HepG2 (cell line): ENCODE results near the gene RBM3. TPM values are rescaled to one million over a fixed set of nuclear protein-coding genes. Genes with fewer than 3 reads are reported as not detected.

Experiments
- GATAD2A ChIP-seq: IDR thresholded peaks from 2 replicates; pipeline ENCODE4 v1.6.1; 2016
- HNF4A ChIP-seq: sonication (generic); formaldehyde crosslinking; IDR thresholded peaks from 2 replicates; pipeline ENCODE4 v1.4.0; 2020; ENCODE audit warnings: missing genetic modification reagents
- KAT2B ChIP-seq: fragments of 150-350 bp; IDR thresholded peaks from 2 replicates; pipeline ENCODE4 v1.6.1; 2014; ENCODE audit warnings: low read depth, low read length, borderline replicate concordance
- MED1 ChIP-seq: sonication (generic); formaldehyde crosslinking; IDR thresholded peaks from 2 replicates; pipeline ENCODE4 v1.4.0; 2020; ENCODE audit warnings: missing genetic modification reagents
- MXI1 ChIP-seq: IDR thresholded peaks from 3 replicates; pipeline ENCODE4 v1.6.1; 2012; ENCODE audit warnings: low read depth, low read length, inconsistent platforms, borderline replicate concordance
- MZF1 ChIP-seq: sonication (generic); formaldehyde crosslinking; IDR thresholded peaks from 2 replicates; pipeline ENCODE4 v1.8.1; 2023; ENCODE audit warnings: mild to moderate bottlenecking, missing genetic modification reagents, borderline replicate concordance
- POLR2AphosphoS5 ChIP-seq: IDR thresholded peaks from 2 replicates; pipeline ENCODE4 v1.6.1; 2012; ENCODE audit warnings: low read depth, low read length
- RBM22 ChIP-seq: fragments of 200-400 bp; formaldehyde crosslinking; optimal IDR thresholded peaks from 2 replicates; pipeline ENCODE3; 2017; ENCODE audit warnings: mild to moderate bottlenecking, low read length, moderate library complexity
- U2AF1 ChIP-seq: fragments of 200-400 bp; formaldehyde crosslinking; optimal IDR thresholded peaks from 2 replicates; pipeline ENCODE3; 2017; ENCODE audit warnings: mild to moderate bottlenecking, low read depth, low read length
- ZFX ChIP-seq: sonication (generic); formaldehyde crosslinking; IDR thresholded peaks from 2 replicates; pipeline ENCODE4 v1.4.0; 2020; ENCODE audit warnings: mild to moderate bottlenecking, low read depth, missing genetic modification reagents, moderate library complexity
- ZFYVE20 ChIP-seq: sonication (generic); formaldehyde crosslinking; IDR thresholded peaks from 2 replicates; pipeline ENCODE4 v1.8.0; 2023; ENCODE audit warnings: low read depth, mild to moderate bottlenecking, moderate library complexity, missing genetic modification reagents, borderline replicate concordance
- ZNF496 ChIP-seq: sonication (generic); formaldehyde crosslinking; IDR thresholded peaks from 2 replicates; pipeline ENCODE4 v1.8.1; 2023; ENCODE audit warnings: mild to moderate bottlenecking, moderate library complexity, missing genetic modification reagents; ENCODE audit not compliant: insufficient replicate concordance
- ZNF749 ChIP-seq: sonication (generic); formaldehyde crosslinking; IDR thresholded peaks from 2 replicates; pipeline ENCODE4 v1.8.0; 2022; ENCODE audit warnings: mild to moderate bottlenecking, missing genetic modification reagents, moderate library complexity, borderline replicate concordance
- ZNF850 ChIP-seq: sonication (generic); formaldehyde crosslinking; conservative IDR thresholded peaks from 2 replicates; pipeline ENCODE4 v1.9.0; 2021; ENCODE audit warnings: mild to moderate bottlenecking, missing genetic modification reagents
- polyA plus RNA-seq, 8 experiments: library from polyadenylated mRNA; depleted of rRNA in 3 of 8; stranded (reverse) in 7 of 8; unstranded in 1 of 8; fragments of >200 nt; fragmentation: Illumina TruSeq in 4 of 8; extraction: Trizol in 4 of 8; gene quantifications; 2 replicates each; pipeline versions ENCODE4 v1.2.1 to v1.2.3, GENCODE V29; 2011 to 2016; ENCODE audit warnings: low read depth in 4 of 8, missing spikeins in 1 of 8, mixed read lengths in 1 of 8; ENCODE audit not compliant: insufficient read depth in 1 of 8
- total RNA-seq, 5 experiments: library from RNA; depleted of rRNA; stranded (reverse); fragments of >200 nt; fragmentation: Illumina TruSeq; extraction: Trizol; gene quantifications; 2 replicates each; pipeline ENCODE4 v1.2.3, GENCODE V29; 2016; ENCODE audit warnings: low read depth in 1 of 5
- TF ChIP-seq, protein P1 (sequence below): sonication (generic); formaldehyde crosslinking; IDR thresholded peaks from 2 replicates; pipeline ENCODE4 v1.5.0; 2020; ENCODE audit warnings: mild to moderate bottlenecking, missing genetic modification reagents, borderline replicate concordance
- TF ChIP-seq, protein P2 (sequence below): sonication (generic); formaldehyde crosslinking; IDR thresholded peaks from 2 replicates; pipeline ENCODE4 v1.9.0; 2022; ENCODE audit warnings: missing genetic modification reagents, mild to moderate bottlenecking, borderline replicate concordance
- TF ChIP-seq, protein P3 (sequence below): sonication (generic); formaldehyde crosslinking; IDR thresholded peaks from 2 replicates; pipeline ENCODE4 v1.5.0; 2020; ENCODE audit warnings: missing genetic modification reagents, mild to moderate bottlenecking, borderline replicate concordance
- TF ChIP-seq, protein P4 (sequence below): sonication (generic); formaldehyde crosslinking; IDR thresholded peaks from 2 replicates; pipeline ENCODE4 v1.4.0; 2020; ENCODE audit warnings: missing genetic modification reagents

Gene RBM3
- total and polyA plus RNA-seq, 2 of the 13 experiments (the other 11 are each of a cell fraction or from before 2014, with no cell fraction given) = 123 to 182 TPM

DNA sequence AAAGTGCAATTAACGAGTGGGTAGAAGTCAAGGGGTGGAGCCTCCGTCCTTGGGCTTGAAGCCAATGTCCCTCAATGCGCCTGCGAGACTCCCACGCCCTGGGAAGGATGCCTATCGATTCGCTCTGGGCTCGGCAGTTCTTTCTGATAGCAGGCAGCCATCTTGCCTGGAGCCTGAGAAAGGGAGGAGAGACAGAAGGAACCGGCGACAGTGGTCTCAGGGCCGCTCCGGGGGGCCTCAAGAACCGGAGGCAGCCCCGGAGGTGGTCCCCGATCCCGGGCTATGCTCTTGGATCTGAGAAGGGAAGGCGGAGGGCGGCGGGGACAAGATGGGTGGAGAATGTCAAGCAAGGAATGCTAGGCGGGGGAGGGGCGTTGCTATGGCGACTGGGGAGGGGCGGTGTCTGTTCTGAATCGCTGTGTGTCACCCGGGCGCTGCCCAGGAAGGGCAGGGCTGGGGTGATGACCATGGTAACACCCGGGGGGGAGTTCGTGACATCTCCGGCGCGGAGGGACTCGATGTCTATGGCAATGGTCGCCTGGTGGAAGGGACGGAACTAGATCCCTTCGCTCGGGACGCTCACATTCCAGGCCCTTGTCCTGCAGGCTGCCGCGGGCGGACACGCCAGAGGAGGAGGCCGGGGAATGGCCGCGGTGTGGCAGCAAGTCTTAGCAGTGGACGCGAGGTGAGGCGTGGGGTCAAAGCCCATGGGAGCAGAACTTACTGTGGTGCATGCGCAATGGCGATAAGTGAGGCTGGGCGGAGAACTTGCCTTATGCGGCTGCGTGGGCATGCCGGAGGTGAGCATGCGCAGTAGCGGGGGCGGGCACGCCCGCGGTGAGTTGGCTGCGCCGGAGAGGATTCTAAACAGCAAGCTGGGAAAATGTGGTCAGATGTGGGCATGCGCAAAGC lies 23.3 kb downstream of the RBM3 start, which contains the start of gene WDR13 (continued):
- TF ChIP-seq, protein P1, sequence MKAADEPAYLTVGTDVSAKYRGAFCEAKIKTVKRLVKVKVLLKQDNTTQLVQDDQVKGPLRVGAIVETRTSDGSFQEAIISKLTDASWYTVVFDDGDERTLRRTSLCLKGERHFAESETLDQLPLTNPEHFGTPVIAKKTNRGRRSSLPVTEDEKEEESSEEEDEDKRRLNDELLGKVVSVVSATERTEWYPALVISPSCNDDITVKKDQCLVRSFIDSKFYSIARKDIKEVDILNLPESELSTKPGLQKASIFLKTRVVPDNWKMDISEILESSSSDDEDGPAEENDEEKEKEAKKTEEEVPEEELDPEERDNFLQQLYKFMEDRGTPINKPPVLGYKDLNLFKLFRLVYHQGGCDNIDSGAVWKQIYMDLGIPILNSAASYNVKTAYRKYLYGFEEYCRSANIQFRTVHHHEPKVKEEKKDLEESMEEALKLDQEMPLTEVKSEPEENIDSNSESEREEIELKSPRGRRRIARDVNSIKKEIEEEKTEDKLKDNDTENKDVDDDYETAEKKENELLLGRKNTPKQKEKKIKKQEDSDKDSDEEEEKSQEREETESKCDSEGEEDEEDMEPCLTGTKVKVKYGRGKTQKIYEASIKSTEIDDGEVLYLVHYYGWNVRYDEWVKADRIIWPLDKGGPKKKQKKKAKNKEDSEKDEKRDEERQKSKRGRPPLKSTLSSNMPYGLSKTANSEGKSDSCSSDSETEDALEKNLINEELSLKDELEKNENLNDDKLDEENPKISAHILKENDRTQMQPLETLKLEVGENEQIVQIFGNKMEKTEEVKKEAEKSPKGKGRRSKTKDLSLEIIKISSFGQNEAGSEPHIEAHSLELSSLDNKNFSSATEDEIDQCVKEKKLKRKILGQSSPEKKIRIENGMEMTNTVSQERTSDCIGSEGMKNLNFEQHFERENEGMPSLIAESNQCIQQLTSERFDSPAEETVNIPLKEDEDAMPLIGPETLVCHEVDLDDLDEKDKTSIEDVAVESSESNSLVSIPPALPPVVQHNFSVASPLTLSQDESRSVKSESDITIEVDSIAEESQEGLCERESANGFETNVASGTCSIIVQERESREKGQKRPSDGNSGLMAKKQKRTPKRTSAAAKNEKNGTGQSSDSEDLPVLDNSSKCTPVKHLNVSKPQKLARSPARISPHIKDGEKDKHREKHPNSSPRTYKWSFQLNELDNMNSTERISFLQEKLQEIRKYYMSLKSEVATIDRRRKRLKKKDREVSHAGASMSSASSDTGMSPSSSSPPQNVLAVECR (CRISPR knock-in tag) = peak; percentile 67; the same call in 1 of the 2 replicates
- TF ChIP-seq MXI1 (peak; percentile 38; the same call in 1 of the 3 replicates), ZNF496 (CRISPR knock-in tag) (no peak), ZNF850 (CRISPR knock-in tag) (no peak), HNF4A (CRISPR knock-in tag) (peak; percentile 62), KAT2B (no peak), GATAD2A (CRISPR knock-in tag) (0 out of 2 replicates have a peak, but pooled peaks have one; percentile 21), POLR2AphosphoS5 (peak; percentile 84), MED1 (CRISPR knock-in tag) (0 out of 2 replicates have a peak, but pooled peaks have one; percentile 32), RBM22 (no peak), ZFX (peak; percentile 57; the same call in 1 of the 2 replicates), MZF1 (CRISPR knock-in tag) (no peak), ZFYVE20 (no peak), U2AF1 (peak; percentile 43), ZNF749 (CRISPR knock-in tag) (no peak)
- TF ChIP-seq, protein P2, sequence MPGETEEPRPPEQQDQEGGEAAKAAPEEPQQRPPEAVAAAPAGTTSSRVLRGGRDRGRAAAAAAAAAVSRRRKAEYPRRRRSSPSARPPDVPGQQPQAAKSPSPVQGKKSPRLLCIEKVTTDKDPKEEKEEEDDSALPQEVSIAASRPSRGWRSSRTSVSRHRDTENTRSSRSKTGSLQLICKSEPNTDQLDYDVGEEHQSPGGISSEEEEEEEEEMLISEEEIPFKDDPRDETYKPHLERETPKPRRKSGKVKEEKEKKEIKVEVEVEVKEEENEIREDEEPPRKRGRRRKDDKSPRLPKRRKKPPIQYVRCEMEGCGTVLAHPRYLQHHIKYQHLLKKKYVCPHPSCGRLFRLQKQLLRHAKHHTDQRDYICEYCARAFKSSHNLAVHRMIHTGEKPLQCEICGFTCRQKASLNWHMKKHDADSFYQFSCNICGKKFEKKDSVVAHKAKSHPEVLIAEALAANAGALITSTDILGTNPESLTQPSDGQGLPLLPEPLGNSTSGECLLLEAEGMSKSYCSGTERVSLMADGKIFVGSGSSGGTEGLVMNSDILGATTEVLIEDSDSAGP (CRISPR knock-in tag) = peak; percentile 47; the same call in 1 of the 2 replicates
- TF ChIP-seq, protein P3, sequence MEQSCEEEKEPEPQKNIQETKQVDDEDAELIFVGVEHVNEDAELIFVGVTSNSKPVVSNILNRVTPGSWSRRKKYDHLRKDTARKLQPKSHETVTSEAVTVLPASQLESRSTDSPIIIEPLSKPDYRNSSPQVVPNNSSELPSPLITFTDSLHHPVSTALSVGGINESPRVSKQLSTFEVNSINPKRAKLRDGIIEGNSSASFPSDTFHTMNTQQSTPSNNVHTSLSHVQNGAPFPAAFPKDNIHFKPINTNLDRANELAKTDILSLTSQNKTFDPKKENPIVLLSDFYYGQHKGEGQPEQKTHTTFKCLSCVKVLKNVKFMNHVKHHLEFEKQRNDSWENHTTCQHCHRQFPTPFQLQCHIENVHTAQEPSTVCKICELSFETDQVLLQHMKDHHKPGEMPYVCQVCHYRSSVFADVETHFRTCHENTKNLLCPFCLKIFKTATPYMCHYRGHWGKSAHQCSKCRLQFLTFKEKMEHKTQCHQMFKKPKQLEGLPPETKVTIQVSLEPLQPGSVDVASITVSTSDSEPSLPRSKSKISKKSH (CRISPR knock-in tag) = 0 out of 2 replicates have a peak, but pooled peaks have one; percentile 17
- TF ChIP-seq, protein P4, sequence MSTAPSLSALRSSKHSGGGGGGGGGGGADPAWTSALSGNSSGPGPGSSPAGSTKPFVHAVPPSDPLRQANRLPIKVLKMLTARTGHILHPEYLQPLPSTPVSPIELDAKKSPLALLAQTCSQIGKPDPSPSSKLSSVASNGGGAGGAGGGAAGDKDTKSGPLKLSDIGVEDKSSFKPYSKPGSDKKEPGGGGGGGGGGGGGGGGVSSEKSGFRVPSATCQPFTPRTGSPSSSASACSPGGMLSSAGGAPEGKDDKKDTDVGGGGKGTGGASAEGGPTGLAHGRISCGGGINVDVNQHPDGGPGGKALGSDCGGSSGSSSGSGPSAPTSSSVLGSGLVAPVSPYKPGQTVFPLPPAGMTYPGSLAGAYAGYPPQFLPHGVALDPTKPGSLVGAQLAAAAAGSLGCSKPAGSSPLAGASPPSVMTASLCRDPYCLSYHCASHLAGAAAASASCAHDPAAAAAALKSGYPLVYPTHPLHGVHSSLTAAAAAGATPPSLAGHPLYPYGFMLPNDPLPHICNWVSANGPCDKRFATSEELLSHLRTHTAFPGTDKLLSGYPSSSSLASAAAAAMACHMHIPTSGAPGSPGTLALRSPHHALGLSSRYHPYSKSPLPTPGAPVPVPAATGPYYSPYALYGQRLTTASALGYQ (CRISPR knock-in tag) = no peak
